IMR-90 (cell line): ENCODE data around the gene ABHD5. TPM values are rescaled to one million over a fixed set of nuclear protein-coding genes. Genes with fewer than 3 reads are reported as not detected.

Source experiments
- ATAC-seq: fragments of 200-7000 bp; cut with Tn5 transposase; 2 replicates; pipeline ENCODE4 v1.9.1; 2020; ENCODE audit warnings: low read depth, mild to moderate bottlenecking, moderate library complexity
- BruUV-seq: library from RNA; stranded (reverse); fragments of 400-500 nt; replicated peaks from 2 replicates; lab custom pipeline; 2021; lab: Mats Ljungman, UMichigan
- CTCF ChIA-PET: fragments of 300-600 bp; formaldehyde crosslinking; extraction: SDS; loops from one replicate; lab custom pipeline; 2021; ENCODE audit warnings: antibody characterized with exemption; lab: Yijun Ruan, JAX
- POLR2A ChIA-PET: fragments of 300-600 bp; sonication (Branson Sonifier 250); formaldehyde crosslinking; loops from one replicate; lab custom pipeline; 2022; ENCODE audit warnings: antibody characterized with exemption; ENCODE audit not compliant: unreplicated experiment; lab: Charles Lee
- DNase-seq: peaks from one replicate; pipeline ENCODE4 v3.0.0; 2013
- H2AFZ ChIP-seq: replicated peaks from 2 replicates; pipeline ENCODE3; 2013; ENCODE audit warnings: low read length, mild to moderate bottlenecking; ENCODE audit not compliant: poor library complexity
- H2AK5ac ChIP-seq: 2 replicates; pipeline ENCODE4 v1.6.1; 2013; ENCODE audit warnings: low read depth, low read length, inconsistent platforms
- H2AK9ac ChIP-seq: replicated peaks from 2 replicates; pipeline ENCODE3; 2013; ENCODE audit warnings: mild to moderate bottlenecking, low read depth, low read length, moderate library complexity; ENCODE audit not compliant: poor library complexity
- H2BK120ac ChIP-seq: 2 replicates; pipeline ENCODE4 v1.6.1; 2013; ENCODE audit warnings: low read depth, low read length, inconsistent platforms
- H2BK15ac ChIP-seq: 3 replicates; pipeline ENCODE4 v1.6.1; 2013; ENCODE audit warnings: low read depth, low read length, inconsistent platforms
- H2BK20ac ChIP-seq: 2 replicates; pipeline ENCODE4 v1.6.1; 2013; ENCODE audit warnings: low read depth, mild to moderate bottlenecking, inconsistent platforms, low read length, moderate library complexity
- H2BK5ac ChIP-seq: 2 replicates; pipeline ENCODE4 v1.6.1; 2013; ENCODE audit warnings: mild to moderate bottlenecking, low read depth, low read length, inconsistent platforms; ENCODE audit not compliant: poor library complexity, severe bottlenecking
- H3K14ac ChIP-seq: replicated peaks from 2 replicates; pipeline ENCODE4 v1.6.1; 2013; ENCODE audit warnings: low read depth, low read length, inconsistent platforms
- H3K18ac ChIP-seq: 2 replicates; pipeline ENCODE4 v1.6.1; 2013; ENCODE audit warnings: low read depth, low read length, control low read depth
- H3K23ac ChIP-seq: 2 replicates; pipeline ENCODE4 v1.6.1; 2013; ENCODE audit warnings: low read depth, low read length, inconsistent platforms
- H3K27ac ChIP-seq: 2 replicates; pipeline ENCODE4 v1.5.1; 2013; ENCODE audit warnings: mild to moderate bottlenecking, control low read depth, low read length; ENCODE audit not compliant: insufficient read depth
- H3K27me3 ChIP-seq: 2 replicates; pipeline ENCODE4 v1.6.1; 2013; ENCODE audit warnings: low read length; ENCODE audit not compliant: control insufficient read depth, insufficient read depth
- H3K36me3 ChIP-seq: 2 replicates; pipeline ENCODE4 v1.6.1; 2013; ENCODE audit warnings: low read length, mixed read lengths; ENCODE audit not compliant: control insufficient read depth, insufficient read depth
- H3K4ac ChIP-seq: 2 replicates; pipeline ENCODE4 v1.6.1; 2013; ENCODE audit warnings: low read depth, low read length, inconsistent platforms
- H3K4me1 ChIP-seq: 2 replicates; pipeline ENCODE4 v1.6.1; 2013; ENCODE audit warnings: low read length, mixed read lengths; ENCODE audit not compliant: control insufficient read depth, insufficient read depth
- H3K4me2 ChIP-seq: 2 replicates; pipeline ENCODE4 v1.6.1; 2013; ENCODE audit warnings: low read depth, mild to moderate bottlenecking, control low read depth, low read length, moderate library complexity
- H3K4me3 ChIP-seq: 2 replicates; pipeline ENCODE4 v1.5.1; 2013; ENCODE audit warnings: low read depth, mild to moderate bottlenecking, control low read depth, low read length, moderate library complexity; ENCODE audit not compliant: insufficient read depth
- H3K56ac ChIP-seq: 2 replicates; pipeline ENCODE4 v1.6.1; 2013; ENCODE audit warnings: low read length, inconsistent platforms; ENCODE audit not compliant: insufficient read depth; ENCODE audit errors: extremely low read depth
- H3K79me1 ChIP-seq, 2 experiments: 2 replicates each; pipeline ENCODE4 v1.6.1; 2013; ENCODE audit warnings: low read length in 2 of 2, inconsistent platforms in 1 of 2, low read depth in 1 of 2
- H3K9ac ChIP-seq: 2 replicates; pipeline ENCODE4 v1.6.1; 2013; ENCODE audit warnings: low read depth, low read length, control low read depth
- H3K9me1 ChIP-seq: 2 replicates; pipeline ENCODE4 v1.6.1; 2013; ENCODE audit warnings: low read length, inconsistent platforms; ENCODE audit not compliant: insufficient read depth
- H3K9me3 ChIP-seq: 2 replicates; pipeline ENCODE4 v1.6.1; 2013; ENCODE audit warnings: low read length; ENCODE audit not compliant: control insufficient read depth, insufficient read depth
- H4K20me1 ChIP-seq: 2 replicates; pipeline ENCODE4 v1.6.1; 2013; ENCODE audit warnings: low read length, inconsistent platforms; ENCODE audit not compliant: insufficient read depth
- H4K5ac ChIP-seq: 2 replicates; pipeline ENCODE4 v1.6.1; 2013; ENCODE audit warnings: mild to moderate bottlenecking, low read depth, low read length, control low read depth
- H4K8ac ChIP-seq, 2 experiments: 2 replicates each; pipeline ENCODE4 v1.6.1; 2013; ENCODE audit warnings: low read depth in 2 of 2, low read length in 2 of 2, control low read depth in 1 of 2, inconsistent platforms in 1 of 2
- H4K91ac ChIP-seq: 2 replicates; pipeline ENCODE4 v1.6.1; 2013; ENCODE audit warnings: low read depth, low read length, inconsistent platforms; ENCODE audit not compliant: insufficient read depth
- MAFK ChIP-seq: IDR thresholded peaks from 2 replicates; pipeline ENCODE4 v1.6.1; 2012; ENCODE audit warnings: low read depth, low read length, improper control_type of control experiment
- MAZ ChIP-seq: IDR thresholded peaks from 2 replicates; pipeline ENCODE4 v1.6.1; 2012; ENCODE audit warnings: low read depth, mild to moderate bottlenecking, low read length, improper control_type of control experiment, moderate library complexity, borderline replicate concordance
- MXI1 ChIP-seq: IDR thresholded peaks from 2 replicates; pipeline ENCODE4 v1.6.1; 2012; ENCODE audit warnings: low read depth, mild to moderate bottlenecking, low read length, moderate library complexity, borderline replicate concordance
- RCOR1 ChIP-seq: IDR thresholded peaks from 2 replicates; pipeline ENCODE4 v1.6.1; 2012; ENCODE audit warnings: mild to moderate bottlenecking, low read length, improper control_type of control experiment; ENCODE audit not compliant: insufficient replicate concordance
- WGBS, 2 experiments: methylation state at CpG; one replicate each; pipeline versions ENCODE4 v1.1.5 to v1.1.7; 2013; ENCODE audit warnings: missing lambda C conversion rate in 2 of 2; ENCODE audit not compliant: insufficient read length in 1 of 2; ENCODE audit errors: extremely low coverage in 2 of 2; 5-methylcytosine and 5-hydroxymethylcytosine counted together
- dilution Hi-C: fragments of 300-500 bp; cut with HindIII; formaldehyde crosslinking; loops from one replicate; pipeline ENCODE4 v1.14.3; 2018; ENCODE audit warnings: low sequenced_read_pairs; ENCODE audit not compliant: unreplicated experiment
- in situ Hi-C: fragments of 300-500 bp; cut with MboI; formaldehyde crosslinking; loops from 3 replicates; pipeline ENCODE4 v1.14.3; 2019; ENCODE audit warnings: low sequenced_read_pairs, inconsistent platforms, mixed read lengths
- intact Hi-C: fragments of 100-400 bp; cut with micrococcal nuclease; formaldehyde crosslinking; loops from 2 replicates; pipeline ENCODE4 v1.10.0; 2022
- polyA plus RNA-seq, 3 experiments: library from polyadenylated mRNA; depleted of rRNA; stranded (reverse); fragments of >200 nt; gene quantifications; 2 replicates each; pipeline ENCODE4 v1.2.3, GENCODE V29; 2012; ENCODE audit warnings: low replicate concordance in 1 of 3
- total RNA-seq: library from RNA; depleted of rRNA; stranded (reverse); fragments of >200 nt; gene quantifications from 2 replicates; pipeline ENCODE4 v1.2.3, GENCODE V29; 2012
- TF ChIP-seq, protein P1 (sequence below): fragments of 150-350 bp; IDR thresholded peaks from 2 replicates; pipeline ENCODE4 v1.6.1; 2016; ENCODE audit warnings: low read depth, mild to moderate bottlenecking, low read length, moderate library complexity, borderline replicate concordance
- TF ChIP-seq, protein P2 (sequence below): fragments of 150-350 bp; IDR thresholded peaks from 2 replicates; pipeline ENCODE4 v1.6.1; 2017; ENCODE audit warnings: mild to moderate bottlenecking, antibody characterized with exemption, low read length, low read depth

ABHD5 gene
- total and polyA plus RNA-seq, 2 of the 4 experiments (the other 2 are of a cell fraction), result 15.8 to 33.2 TPM

GRCh38 chr3:43734685-43735084, 43.9 kb downstream of the ABHD5 start:
- no peak overlapping the region for H2AFZ ChIP-seq
- H3K9me3 ChIP-seq, result no peaks in the 10 kb centered on the region; the same call in 1 of the 2 replicates
- in situ Hi-C loops (no loop called here), intact Hi-C loops (no loop called here), dilution Hi-C loops (no loop called here)
- no peak overlapping the region for H4K5ac ChIP-seq
- H2BK120ac ChIP-seq, result no peak overlapping the region
- peak overlapping the region; percentile 77 for H3K4ac ChIP-seq
- ATAC-seq (no peak), DNase-seq (no peak)
- H3K23ac ChIP-seq, result no peak overlapping the region
- no TSS peak for BruUV-seq
- H2BK5ac ChIP-seq, result peak overlapping the region; percentile 64
- H3K4me3 ChIP-seq, result no peak overlapping the region
- ChIA-PET POLR2A (interaction anchor here (0.6 to 0.7 kb wide), 2 partner anchors 19 to 151 kb away, joined by 3 read pairs; no protein-coding TSS in a partner anchor), CTCF (interaction anchor here (0.6 to 1.4 kb wide), 3 partner anchors 26 to 1127 kb away, joined by 3 read pairs; no protein-coding TSS in a partner anchor)
- 0 out of 4 replicates have a peak, but pooled peaks cover 0 to 6% of the 10 kb centered on the region in 2 experiments for H3K79me1 ChIP-seq
- no CpG with 5 or more reads among the region's 2 CpGs for whole genome bisulfite sequencing, 2 experiments
- peaks cover 35% of the 10 kb centered on the region for H3K4me1 ChIP-seq
- H3K18ac ChIP-seq, result peak overlapping the region; percentile 64
- H2AK9ac ChIP-seq, result no peak overlapping the region
- no peak for TF ChIP-seq MAZ
- TF ChIP-seq, protein P1, sequence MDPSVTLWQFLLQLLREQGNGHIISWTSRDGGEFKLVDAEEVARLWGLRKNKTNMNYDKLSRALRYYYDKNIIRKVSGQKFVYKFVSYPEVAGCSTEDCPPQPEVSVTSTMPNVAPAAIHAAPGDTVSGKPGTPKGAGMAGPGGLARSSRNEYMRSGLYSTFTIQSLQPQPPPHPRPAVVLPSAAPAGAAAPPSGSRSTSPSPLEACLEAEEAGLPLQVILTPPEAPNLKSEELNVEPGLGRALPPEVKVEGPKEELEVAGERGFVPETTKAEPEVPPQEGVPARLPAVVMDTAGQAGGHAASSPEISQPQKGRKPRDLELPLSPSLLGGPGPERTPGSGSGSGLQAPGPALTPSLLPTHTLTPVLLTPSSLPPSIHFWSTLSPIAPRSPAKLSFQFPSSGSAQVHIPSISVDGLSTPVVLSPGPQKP, result no peak
- no peak for TF ChIP-seq MXI1
- TF ChIP-seq, protein P2, sequence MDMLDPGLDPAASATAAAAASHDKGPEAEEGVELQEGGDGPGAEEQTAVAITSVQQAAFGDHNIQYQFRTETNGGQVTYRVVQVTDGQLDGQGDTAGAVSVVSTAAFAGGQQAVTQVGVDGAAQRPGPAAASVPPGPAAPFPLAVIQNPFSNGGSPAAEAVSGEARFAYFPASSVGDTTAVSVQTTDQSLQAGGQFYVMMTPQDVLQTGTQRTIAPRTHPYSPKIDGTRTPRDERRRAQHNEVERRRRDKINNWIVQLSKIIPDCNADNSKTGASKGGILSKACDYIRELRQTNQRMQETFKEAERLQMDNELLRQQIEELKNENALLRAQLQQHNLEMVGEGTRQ, result no peak
- TF ChIP-seq RCOR1, result no peak
- TF ChIP-seq MAFK, result no peak
- H3K9me1 ChIP-seq, result peaks cover 29% of the 10 kb centered on the region
- no peak overlapping the region for H3K9ac ChIP-seq
- peaks cover 9% of the 10 kb centered on the region for H3K36me3 ChIP-seq
- H2AK5ac ChIP-seq, result no peak overlapping the region
- 0 out of 2 replicates have a peak overlapping the region, but pooled peaks have one; percentile 11 for H4K91ac ChIP-seq
- no peak overlapping the region for H2BK15ac ChIP-seq
- H3K4me2 ChIP-seq, result no peak overlapping the region
- 0 out of 2 replicates have a peak overlapping the region, but pooled peaks have one; percentile 5 for H3K14ac ChIP-seq
- H3K27ac ChIP-seq, result peak overlapping the region; percentile 45; the same call in 1 of the 2 replicates
- no peaks in the 10 kb centered on the region for H3K27me3 ChIP-seq
- no peaks in the 10 kb centered on the region for H4K20me1 ChIP-seq
- H3K56ac ChIP-seq, result no peak overlapping the region
- no peak overlapping the region for H2BK20ac ChIP-seq
- no peak overlapping the region; a peak in 1 of 4 replicates for H4K8ac ChIP-seq
